WERI-Rb-1 (cell line): ENCODE measurements around the gene GPX4.
A peak's percentile ranks its signal among the peaks of the same experiment; 100 is the strongest.

Experiments
- DNase-seq: peaks from one replicate; pipeline ENCODE4 v3.0.0-alpha.2; 2020
- H3K27ac ChIP-seq: fragments of 250-450 bp; sonication (Bioruptor Pico); 2 replicates; pipeline ENCODE4 v1.5.1; 2020; ENCODE audit warnings: mild to moderate bottlenecking, moderate library complexity
- H3K27me3 ChIP-seq: fragments of 250-450 bp; sonication (Bioruptor Pico); 2 replicates; pipeline ENCODE4 v1.5.1; 2021; ENCODE audit warnings: mild to moderate bottlenecking, low read depth, moderate library complexity; ENCODE audit not compliant: insufficient read depth, severe bottlenecking
- H3K36me3 ChIP-seq: fragments of 250-450 bp; sonication (Bioruptor Pico); 2 replicates; pipeline ENCODE4 v1.5.1; 2020; ENCODE audit warnings: mild to moderate bottlenecking, moderate library complexity
- H3K4me3 ChIP-seq: 2 replicates; pipeline ENCODE4 v1.5.1; 2011; ENCODE audit warnings: low read depth, mild to moderate bottlenecking, control low read depth, low read length
- H3K9me3 ChIP-seq: fragments of 250-450 bp; sonication (Bioruptor Pico); 2 replicates; pipeline ENCODE4 v1.5.1; 2021; ENCODE audit warnings: mild to moderate bottlenecking, moderate library complexity; ENCODE audit not compliant: severe bottlenecking
- TF ChIP-seq, protein P1 (sequence below): IDR thresholded peaks from 2 replicates; pipeline ENCODE4 v1.5.1; 2011; ENCODE audit warnings: low read depth, mild to moderate bottlenecking, control low read depth, inconsistent platforms, low read length

GPX4 gene

DNA sequence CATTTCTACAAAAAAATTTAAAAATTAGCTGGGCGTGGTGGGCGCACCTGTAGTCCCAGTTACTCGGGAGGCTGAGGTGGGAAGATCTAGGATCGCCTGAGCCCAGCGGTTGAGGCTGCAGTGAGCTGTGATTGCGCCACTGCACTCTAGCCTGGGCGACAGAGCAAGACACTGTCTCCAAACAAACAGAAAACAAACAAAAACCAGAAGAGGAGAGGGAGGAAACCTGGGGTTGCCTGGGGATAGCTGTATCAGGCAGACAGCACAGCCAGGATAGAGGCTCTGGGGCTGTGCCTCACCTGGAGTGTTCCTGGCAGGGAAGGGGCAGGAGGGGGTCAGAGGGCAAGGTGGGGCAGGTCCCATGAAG is 6.0 kb upstream of the GPX4 start:
- peaks cover 14% of the 10 kb centered on the region; the same call in 1 of the 2 replicates for H3K36me3 ChIP-seq
- peaks cover 2% of the 10 kb centered on the region for H3K9me3 ChIP-seq
- no peak overlapping the region for H3K27ac ChIP-seq
- H3K4me3 ChIP-seq, result no peak overlapping the region
- TF ChIP-seq, protein P1, sequence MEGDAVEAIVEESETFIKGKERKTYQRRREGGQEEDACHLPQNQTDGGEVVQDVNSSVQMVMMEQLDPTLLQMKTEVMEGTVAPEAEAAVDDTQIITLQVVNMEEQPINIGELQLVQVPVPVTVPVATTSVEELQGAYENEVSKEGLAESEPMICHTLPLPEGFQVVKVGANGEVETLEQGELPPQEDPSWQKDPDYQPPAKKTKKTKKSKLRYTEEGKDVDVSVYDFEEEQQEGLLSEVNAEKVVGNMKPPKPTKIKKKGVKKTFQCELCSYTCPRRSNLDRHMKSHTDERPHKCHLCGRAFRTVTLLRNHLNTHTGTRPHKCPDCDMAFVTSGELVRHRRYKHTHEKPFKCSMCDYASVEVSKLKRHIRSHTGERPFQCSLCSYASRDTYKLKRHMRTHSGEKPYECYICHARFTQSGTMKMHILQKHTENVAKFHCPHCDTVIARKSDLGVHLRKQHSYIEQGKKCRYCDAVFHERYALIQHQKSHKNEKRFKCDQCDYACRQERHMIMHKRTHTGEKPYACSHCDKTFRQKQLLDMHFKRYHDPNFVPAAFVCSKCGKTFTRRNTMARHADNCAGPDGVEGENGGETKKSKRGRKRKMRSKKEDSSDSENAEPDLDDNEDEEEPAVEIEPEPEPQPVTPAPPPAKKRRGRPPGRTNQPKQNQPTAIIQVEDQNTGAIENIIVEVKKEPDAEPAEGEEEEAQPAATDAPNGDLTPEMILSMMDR, result no peak
- no peaks in the 10 kb centered on the region for H3K27me3 ChIP-seq
- no peak for DNase-seq

DNA sequence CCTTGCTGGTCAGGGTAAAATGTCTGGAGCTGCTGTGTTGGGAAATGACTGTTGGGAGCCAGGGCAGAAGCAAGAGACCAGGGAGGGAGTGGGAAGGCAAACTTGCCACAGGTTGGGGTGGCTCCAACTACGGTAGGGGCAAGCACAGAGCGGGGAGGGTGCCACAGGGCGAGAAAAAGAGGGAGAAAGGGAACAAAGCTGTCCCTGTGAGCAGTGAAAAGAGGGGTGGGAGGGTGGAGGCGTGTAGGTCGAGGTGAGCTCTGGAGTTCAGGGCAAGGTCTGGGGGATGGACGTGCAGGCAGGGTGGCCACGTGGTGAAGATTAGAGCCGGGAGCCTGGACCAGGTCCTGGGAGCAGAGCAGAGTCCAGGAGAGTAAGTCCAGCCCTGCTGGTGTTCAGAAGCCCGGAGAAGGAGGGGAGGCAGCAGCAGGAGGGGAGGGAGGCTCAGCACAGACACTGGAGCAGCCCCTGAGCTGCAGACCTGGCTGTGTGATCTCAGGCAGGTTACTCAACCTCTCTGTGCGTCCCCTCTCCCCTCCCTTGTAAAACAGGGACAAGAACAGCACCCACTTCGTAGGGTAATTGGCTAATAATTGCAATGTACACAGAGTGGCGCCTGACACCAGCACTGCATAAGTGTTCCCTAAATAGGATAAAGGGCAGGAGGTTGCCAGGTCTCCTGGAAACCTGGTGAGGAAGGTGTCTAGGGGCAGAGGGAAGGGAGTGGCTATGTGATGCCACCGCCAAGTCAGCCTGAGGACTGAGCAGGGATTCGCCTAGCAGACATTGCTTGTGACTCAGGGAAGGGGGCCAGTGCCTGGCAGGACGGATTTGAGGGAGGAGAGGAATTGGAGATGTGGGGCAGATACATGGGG is 5.4 kb upstream of the GPX4 start:
- TF ChIP-seq, protein P1, result no peak
- H3K9me3 ChIP-seq, result peaks cover 2% of the 10 kb centered on the region
- DNase-seq, result no peak
- no peak overlapping the region for H3K27ac ChIP-seq
- no peak overlapping the region for H3K4me3 ChIP-seq
- peaks cover 9% of the 10 kb centered on the region; the same call in 1 of the 2 replicates for H3K36me3 ChIP-seq
- no peaks in the 10 kb centered on the region for H3K27me3 ChIP-seq

DNA sequence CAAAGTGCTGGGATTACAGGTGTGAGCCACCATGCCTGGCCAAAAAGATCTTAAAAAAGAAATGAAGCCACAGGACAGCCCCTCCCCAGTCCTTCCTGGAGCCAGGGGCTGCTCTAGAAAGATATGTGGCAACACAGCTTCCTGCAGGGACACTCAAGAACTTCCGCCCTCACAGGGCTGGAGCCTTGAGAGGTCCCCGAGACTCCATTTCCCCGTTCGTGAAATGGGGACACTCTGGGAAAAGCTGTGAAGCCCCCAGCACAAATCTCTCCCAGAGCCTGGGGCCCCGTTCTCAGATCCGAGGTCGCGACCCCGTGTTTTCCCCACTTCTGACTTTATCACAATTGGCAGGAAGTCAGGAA is 2.5 kb upstream of the GPX4 start:
- TF ChIP-seq, protein P1, result no peak
- H3K36me3 ChIP-seq, result peaks cover 10% of the 10 kb centered on the region
- peak overlapping the region; percentile 66 for H3K27ac ChIP-seq
- H3K9me3 ChIP-seq, result peaks cover 2% of the 10 kb centered on the region
- H3K4me3 ChIP-seq, result no peak overlapping the region
- H3K27me3 ChIP-seq, result no peaks in the 10 kb centered on the region
- DNase-seq, result no peak

DNA sequence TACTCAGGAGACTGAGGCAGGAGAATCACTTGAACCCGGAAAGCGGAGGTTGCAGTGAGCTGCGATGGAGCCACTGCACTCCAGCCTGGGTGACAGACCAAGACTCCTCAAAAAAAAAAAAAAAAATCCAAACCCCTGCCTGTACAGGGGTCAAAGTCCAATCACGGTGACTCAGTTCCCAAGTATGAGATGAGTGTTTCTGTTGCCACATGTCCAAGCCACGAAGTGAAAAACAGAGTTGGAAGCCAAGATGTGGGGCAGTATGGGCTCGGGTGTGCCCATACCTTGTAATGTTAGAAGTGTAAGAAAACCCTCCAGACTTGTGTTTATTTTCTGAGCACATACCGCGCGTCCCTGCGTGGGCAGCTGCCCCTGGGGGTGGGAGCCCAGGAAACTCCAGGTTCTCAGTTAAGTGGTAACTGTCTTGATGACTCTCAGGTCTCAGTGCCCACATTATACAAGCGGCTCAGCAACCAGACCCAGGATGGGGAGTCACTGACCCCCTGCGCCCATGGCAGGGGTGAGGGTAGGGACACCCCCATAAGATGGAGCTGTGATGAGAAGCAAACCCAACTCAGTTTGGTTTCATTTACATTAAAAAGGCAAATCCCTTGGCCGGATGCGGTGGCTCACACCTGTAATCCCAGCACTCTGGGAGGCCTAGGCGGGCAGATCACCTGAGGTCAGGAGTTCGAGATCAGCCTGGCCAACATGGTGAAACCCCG is 1.2 kb upstream of the GPX4 start:
- Histone ChIP-seq H3K27me3 (no peaks in the 10 kb centered on the region), H3K9me3 (peaks cover 2% of the 10 kb centered on the region), H3K4me3 (no peak overlapping the region), H3K27ac (peak overlapping the region; percentile 33; the same call in 1 of the 2 replicates), H3K36me3 (peaks cover 20% of the 10 kb centered on the region)
- TF ChIP-seq, protein P1, result no peak
- DNase-seq, result no peak

DNA sequence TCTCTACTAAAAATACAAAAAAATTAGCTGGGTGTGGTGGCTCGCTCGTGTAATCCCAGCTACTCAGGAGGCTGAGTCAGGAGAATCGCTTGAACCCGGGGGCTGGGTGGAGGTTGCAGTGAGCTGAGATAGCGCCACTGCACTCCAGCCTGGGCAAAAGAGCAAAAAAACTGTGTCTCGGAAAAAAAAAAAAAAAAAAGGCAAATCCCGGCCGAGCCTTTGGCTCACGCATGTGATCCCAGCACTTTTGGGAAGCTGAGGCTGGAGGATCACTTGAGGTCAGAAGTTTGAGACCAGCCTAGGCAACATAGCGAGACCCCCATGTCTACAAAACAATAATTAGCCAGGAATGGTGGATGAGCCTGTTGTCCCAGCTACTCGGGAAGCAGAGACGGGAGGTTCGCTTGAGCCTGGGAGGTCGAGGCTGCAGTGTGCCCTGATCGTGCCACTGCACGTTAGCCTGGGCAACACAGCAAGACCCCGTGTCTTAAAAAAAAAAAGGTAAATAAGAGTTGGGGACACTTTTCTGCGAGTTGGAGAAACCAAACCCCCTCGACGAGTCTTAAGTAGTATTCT is 574 bp upstream of the GPX4 start:
- Histone ChIP-seq H3K36me3 (peaks cover 24% of the 10 kb centered on the region), H3K9me3 (peaks cover 2% of the 10 kb centered on the region), H3K27me3 (no peaks in the 10 kb centered on the region), H3K4me3 (peak overlapping the region; percentile 32), H3K27ac (peak overlapping the region; percentile 31; the same call in 1 of the 2 replicates)
- DNase-seq, result no peak
- TF ChIP-seq, protein P1, result no peak
